ENCODE results near the gene ZBTB14.

Gene ZBTB14

GRCh38 chr18:5303636-5304035 lies 8.1 kb upstream of the ZBTB14 start:
- DNase-seq (ENCODE audit: insufficient read length) (no peak), FAIRE-seq (no peak)
- TF ChIP-seq POLR2AphosphoS5 (IDR thresholded peaks at IDR 0.05; ENCODE audit: low read depth, low read length), result no peak

- no peak for TF ChIP-seq POLR2A (IDR thresholded peaks at IDR 0.05; ENCODE audit: low read depth, low read length)
- no peak for TF ChIP-seq POLR2AphosphoS5 (IDR thresholded peaks at IDR 0.05; ENCODE audit: low read depth, low read length)
- no peak for TF ChIP-seq TAF1 (IDR thresholded peaks at IDR 0.05; ENCODE audit: borderline replicate concordance, low read depth, low read length)
- DNase-seq (ENCODE audit: insufficient read length) (no peak), FAIRE-seq (no peak)
Measured at GRCh38 chr18:5302606-5303005, 7.1 kb upstream of the ZBTB14 start.

GRCh38 chr18:5300476-5301010 lies 5.0 kb upstream of the ZBTB14 start:
- no peak for TF ChIP-seq POLR2AphosphoS5 (IDR thresholded peaks at IDR 0.05; ENCODE audit: low read depth, low read length)
- DNase-seq (ENCODE audit: insufficient read length) (no peak), FAIRE-seq (no peak)

GRCh38 chr18:5298156-5298852 lies 2.8 kb upstream of the ZBTB14 start:
- TF ChIP-seq TAF1 (IDR thresholded peaks at IDR 0.05; ENCODE audit: borderline replicate concordance, low read depth, low read length) (no peak), POLR2AphosphoS5 (IDR thresholded peaks at IDR 0.05; ENCODE audit: low read depth, low read length) (no peak)
- DNase-seq (ENCODE audit: insufficient read length), result no peak
- FAIRE-seq, result no peak

DNA sequence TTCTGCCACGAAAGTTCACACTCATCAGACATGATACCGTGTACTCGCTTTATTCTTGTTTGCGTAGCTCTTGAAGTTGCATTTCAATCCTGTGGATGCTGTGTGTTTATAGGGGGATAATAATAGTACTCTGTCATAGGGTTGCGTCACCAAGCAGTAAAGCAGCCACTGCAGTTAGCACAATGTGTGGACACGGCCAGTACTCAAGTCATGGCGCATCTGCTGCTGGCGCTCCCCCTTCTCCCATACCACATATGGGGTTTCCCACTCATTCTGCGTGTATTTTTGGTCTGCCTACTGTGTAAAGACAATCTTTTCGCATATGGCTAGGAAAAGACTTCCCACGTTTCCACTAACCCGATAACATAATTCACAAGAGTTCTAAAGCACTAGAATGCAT lies 2.1 kb upstream of the ZBTB14 start:
- FAIRE-seq (no peak), DNase-seq (ENCODE audit: insufficient read length) (no peak)
- TF ChIP-seq POLR2AphosphoS5 (IDR thresholded peaks at IDR 0.05; ENCODE audit: low read depth, low read length), result no peak
- no peak for TF ChIP-seq TAF1 (IDR thresholded peaks at IDR 0.05; ENCODE audit: borderline replicate concordance, low read depth, low read length)
- TF ChIP-seq POLR2A (IDR thresholded peaks at IDR 0.05; ENCODE audit: low read depth, low read length), result no peak

DNA sequence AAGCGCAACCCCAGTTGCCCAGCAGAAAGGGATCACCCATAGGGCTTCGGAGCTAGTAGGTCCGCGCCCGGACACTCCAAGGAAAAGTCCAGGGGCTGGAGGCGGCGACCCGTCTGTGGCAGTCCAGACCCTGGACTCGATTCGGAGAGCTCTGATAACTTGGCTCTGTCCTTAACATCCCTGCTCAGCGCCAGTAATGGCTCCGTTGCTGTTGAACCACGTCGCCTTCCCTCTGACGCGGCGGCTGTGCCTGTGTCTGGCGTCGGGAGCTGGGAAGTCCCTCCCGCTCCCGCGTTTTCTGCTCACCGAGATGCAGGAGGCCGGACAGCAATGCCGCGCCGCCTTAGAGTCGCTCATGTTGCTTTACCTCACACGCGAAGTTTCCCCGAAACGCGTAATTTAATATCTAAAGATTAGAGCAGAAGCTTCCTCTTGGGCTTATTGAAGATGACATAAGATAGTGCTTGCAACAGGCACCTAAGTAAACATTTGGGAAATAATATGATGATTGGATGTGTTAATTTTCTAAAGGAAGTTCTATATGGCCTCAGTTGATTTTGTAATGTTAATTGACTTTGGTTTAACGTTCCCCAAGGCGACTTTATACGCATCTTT lies 1.3 kb upstream of the ZBTB14 start:
- no peak for FAIRE-seq
- peak; percentile 25 for DNase-seq (ENCODE audit: insufficient read length)
- TF ChIP-seq POLR2AphosphoS5 (IDR thresholded peaks at IDR 0.05; ENCODE audit: low read depth, low read length) (0 out of 2 replicates have a peak, but pooled peaks have one; percentile 59), TAF1 (IDR thresholded peaks at IDR 0.05; ENCODE audit: borderline replicate concordance, low read depth, low read length) (no peak; the same call in 1 of the 2 replicates), POLR2A (IDR thresholded peaks at IDR 0.05; ENCODE audit: low read depth, low read length) (no peak; the same call in none of the 2 replicates)

DNA sequence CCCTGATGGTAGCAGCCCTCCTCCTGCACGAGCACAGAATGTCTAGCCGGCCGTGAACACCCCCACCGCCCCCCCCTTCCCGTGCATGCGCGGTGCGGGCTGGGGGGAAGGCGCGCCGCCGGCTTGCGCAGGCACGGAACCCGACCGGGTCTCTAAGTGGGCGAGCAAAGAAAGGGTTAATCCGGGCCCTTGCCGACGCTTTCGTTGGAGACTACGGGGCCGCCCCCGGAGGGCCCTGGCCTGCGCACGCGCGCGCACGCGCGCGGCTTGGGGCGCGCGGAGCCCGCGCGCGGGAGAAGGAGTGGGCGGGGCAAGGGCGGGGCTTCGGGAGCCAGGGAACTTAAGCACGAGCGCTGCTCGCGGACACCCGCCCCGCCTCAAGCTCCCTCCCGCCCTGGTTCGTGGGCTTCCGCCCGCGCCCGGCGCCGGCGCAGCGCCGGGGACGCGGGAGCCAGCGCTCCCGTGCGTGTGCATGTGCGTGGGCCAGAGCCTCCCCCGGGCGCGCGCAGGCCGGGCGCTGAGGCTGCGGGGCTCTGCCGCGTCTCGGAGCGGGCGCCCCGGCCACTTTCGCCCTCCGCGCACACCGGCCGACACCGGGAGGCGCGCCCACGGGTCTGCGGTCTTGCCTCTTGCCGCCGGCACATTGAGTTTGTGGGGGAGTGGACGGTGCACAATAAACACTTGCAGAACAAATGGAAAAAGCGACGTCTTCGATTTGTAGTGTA lies 617 bp upstream of the ZBTB14 start:
- peak; percentile 69 for DNase-seq (ENCODE audit: insufficient read length)
- TF ChIP-seq POLR2A (IDR thresholded peaks at IDR 0.05; ENCODE audit: low read depth, low read length), result peak; percentile 77; the same call in 1 of the 2 replicates
- peak; percentile 39; the same call in 1 of the 2 replicates for TF ChIP-seq TAF1 (IDR thresholded peaks at IDR 0.05; ENCODE audit: borderline replicate concordance, low read depth, low read length)
- TF ChIP-seq POLR2AphosphoS5 (IDR thresholded peaks at IDR 0.05; ENCODE audit: low read depth, low read length), result no peak; the same call in none of the 2 replicates
- peak; percentile 93 for FAIRE-seq

DNA sequence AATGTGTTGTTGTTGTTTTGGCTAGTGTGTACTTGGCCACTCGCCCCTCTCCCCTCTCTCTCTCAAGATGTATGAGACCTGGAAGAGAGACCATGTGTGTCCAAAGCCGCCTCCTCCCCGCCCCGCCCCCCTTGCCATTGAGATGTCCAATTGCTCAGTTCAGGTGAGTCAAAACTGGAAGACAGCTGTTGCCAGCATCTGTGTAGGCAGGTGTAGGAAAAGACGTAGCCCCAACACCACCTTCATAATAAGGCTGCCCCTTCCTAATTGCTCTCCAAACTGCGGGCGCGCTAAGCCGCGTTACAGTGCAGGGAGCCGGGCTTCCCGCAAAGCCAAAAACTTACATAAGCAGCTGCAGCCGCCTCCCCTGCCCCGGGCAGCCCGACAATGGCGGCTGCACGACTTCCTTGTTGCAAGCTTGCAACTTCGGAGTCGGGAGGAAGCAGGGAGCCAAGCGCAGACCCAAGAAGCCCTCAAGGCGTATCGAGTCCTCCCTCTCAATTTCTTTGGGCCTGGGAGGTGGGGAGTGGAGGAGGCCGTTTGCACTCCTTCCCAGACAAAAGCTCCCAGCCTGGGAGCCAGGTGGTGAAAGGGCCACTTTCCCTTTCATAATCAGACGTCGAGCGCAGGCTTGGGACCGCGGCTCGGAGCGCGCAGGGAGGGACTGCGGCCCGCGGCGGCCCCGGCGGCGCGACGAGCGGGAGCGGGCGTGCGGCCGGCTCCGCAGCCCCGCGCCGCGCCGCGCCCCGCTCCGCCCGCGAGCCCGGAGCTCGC lies 882 bp downstream of the ZBTB14 start:
- peak; percentile 12 for DNase-seq (ENCODE audit: insufficient read length)
- peak; percentile 53 for FAIRE-seq
- TF ChIP-seq POLR2AphosphoS5 (IDR thresholded peaks at IDR 0.05; ENCODE audit: low read depth, low read length), result peak; percentile 41
- peak; percentile 2; the same call in 1 of the 2 replicates for TF ChIP-seq TAF1 (IDR thresholded peaks at IDR 0.05; ENCODE audit: borderline replicate concordance, low read depth, low read length)
- peak; percentile 70 for TF ChIP-seq POLR2A (IDR thresholded peaks at IDR 0.05; ENCODE audit: low read depth, low read length)

DNA sequence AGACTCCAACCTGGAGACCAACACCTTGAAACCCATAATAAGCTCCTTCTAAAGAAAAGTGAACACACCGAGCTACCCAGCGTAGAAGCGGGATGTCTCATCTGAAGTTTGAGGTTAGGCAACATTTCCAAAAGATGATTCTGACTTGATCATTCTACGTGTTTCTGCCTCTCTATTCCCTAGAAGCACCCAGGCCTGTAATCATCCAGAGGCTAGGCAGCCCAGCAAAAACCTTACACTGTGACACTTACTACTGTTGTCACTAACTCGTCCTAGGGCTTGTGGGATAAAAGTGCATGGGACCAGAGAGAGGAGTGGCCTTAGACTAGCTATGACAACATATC lies 1.4 kb downstream of the ZBTB14 start:
- TF ChIP-seq TAF1 (IDR thresholded peaks at IDR 0.05; ENCODE audit: borderline replicate concordance, low read depth, low read length) (no peak), POLR2A (IDR thresholded peaks at IDR 0.05; ENCODE audit: low read depth, low read length) (no peak), POLR2AphosphoS5 (IDR thresholded peaks at IDR 0.05; ENCODE audit: low read depth, low read length) (no peak; the same call in 1 of the 2 replicates)
- DNase-seq (ENCODE audit: insufficient read length), result no peak
- peak; percentile 76 for FAIRE-seq

DNA sequence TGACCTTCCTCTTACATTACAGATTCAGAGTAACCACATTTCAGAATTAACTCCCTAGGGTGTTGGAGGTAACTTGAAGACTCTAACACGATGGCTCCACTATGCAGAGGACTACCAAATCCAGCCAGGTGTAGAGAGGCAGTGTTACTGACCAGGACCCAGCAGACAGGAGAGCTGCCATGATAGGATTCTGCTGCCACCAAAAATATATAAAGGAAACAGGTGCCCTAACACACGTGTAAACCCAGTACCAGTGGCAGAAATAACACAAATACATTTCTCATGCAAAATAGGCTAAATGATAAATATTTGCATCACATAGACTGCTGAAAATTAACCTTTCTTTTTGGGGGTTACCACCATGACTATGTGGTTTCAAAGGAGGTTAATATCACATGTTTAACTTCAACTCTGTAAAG lies 7.0 kb downstream of the ZBTB14 start:
- DNase-seq (ENCODE audit: insufficient read length), result no peak
- TF ChIP-seq POLR2AphosphoS5 (IDR thresholded peaks at IDR 0.05; ENCODE audit: low read depth, low read length), result no peak
- no peak for TF ChIP-seq TAF1 (IDR thresholded peaks at IDR 0.05; ENCODE audit: borderline replicate concordance, low read depth, low read length)
- no peak for TF ChIP-seq POLR2A (IDR thresholded peaks at IDR 0.05; ENCODE audit: low read depth, low read length)
- FAIRE-seq, result no peak

GRCh38 chr18:5287854-5288253 lies 7.7 kb downstream of the ZBTB14 start:
- FAIRE-seq (peak; percentile 62), DNase-seq (ENCODE audit: insufficient read length) (no peak)
- TF ChIP-seq POLR2A (IDR thresholded peaks at IDR 0.05; ENCODE audit: low read depth, low read length) (no peak), POLR2AphosphoS5 (IDR thresholded peaks at IDR 0.05; ENCODE audit: low read depth, low read length) (no peak), TAF1 (IDR thresholded peaks at IDR 0.05; ENCODE audit: borderline replicate concordance, low read depth, low read length) (no peak)

Data from GM12892 (cell line).